ENCODE measurements around the gene KCND3. TPM values are rescaled to one million over a fixed set of nuclear protein-coding genes. Genes with fewer than 3 reads are reported as not detected.

The KCND3 gene
- total RNA-seq, 4 donors from 2014 or later: 7.4 to 20.4 (median 9.8) TPM

DNA sequence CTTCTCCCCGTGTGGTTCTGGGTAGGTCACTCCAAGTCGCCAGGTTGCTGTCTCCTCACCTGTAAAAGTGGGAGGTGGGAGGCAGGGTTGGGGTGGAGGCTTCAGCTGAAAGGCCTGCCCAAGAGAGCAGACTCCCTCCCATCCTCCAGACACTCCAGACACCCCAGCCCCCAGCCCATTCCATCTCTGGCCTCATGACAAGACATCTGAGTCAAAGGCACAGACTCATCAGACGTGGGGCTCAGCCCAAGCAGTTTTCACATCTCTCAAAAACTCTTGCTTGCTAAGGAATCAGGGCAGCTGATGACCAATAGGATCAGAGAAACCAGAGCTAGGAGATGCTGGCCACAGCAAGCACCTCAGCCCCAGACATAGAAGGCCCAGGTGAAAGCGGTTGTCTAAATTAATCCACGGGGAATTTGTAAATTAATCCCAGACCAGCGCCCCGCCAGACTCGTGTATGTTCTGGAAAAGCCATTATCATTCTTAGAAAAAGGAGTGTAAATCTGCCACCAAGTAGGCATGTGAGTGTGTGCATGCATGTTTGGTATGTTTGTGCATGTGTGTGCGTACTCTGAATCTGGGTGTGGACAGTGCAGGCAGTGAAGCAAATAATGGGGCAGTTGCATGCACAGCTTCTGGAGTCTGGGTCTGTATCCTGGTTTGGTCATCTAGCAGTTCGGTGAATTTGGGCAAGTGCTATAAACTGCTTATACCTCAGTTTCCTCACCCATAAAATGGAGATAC, 55.2 kb downstream of the KCND3 start:
- DNase-seq (ENCODE audit: low spot score in 2 of 2): peak in 1 of 2 donors; percentile 62
- WGBS, 2 donors: 75 to 78% methylated on average over 10 of the region's 10 CpGs
- intact Hi-C loops (cut with DNase I; ENCODE audit: low total_unique reads): no loop called here

GRCh38 chr1:111930356-111930755, 59.1 kb downstream of the KCND3 start:
- H3K4me3 ChIP-seq (ENCODE audit: low read depth, poor library complexity, severe bottlenecking): no peak overlapping the region
- intact Hi-C loops (cut with DNase I; ENCODE audit: low total_unique reads): no loop called here
- no peak for TF ChIP-seq POLR2A (IDR thresholded peaks at IDR 0.05)
- TF ChIP-seq, protein P1, sequence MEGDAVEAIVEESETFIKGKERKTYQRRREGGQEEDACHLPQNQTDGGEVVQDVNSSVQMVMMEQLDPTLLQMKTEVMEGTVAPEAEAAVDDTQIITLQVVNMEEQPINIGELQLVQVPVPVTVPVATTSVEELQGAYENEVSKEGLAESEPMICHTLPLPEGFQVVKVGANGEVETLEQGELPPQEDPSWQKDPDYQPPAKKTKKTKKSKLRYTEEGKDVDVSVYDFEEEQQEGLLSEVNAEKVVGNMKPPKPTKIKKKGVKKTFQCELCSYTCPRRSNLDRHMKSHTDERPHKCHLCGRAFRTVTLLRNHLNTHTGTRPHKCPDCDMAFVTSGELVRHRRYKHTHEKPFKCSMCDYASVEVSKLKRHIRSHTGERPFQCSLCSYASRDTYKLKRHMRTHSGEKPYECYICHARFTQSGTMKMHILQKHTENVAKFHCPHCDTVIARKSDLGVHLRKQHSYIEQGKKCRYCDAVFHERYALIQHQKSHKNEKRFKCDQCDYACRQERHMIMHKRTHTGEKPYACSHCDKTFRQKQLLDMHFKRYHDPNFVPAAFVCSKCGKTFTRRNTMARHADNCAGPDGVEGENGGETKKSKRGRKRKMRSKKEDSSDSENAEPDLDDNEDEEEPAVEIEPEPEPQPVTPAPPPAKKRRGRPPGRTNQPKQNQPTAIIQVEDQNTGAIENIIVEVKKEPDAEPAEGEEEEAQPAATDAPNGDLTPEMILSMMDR (IDR thresholded peaks at IDR 0.05): no peak
- 78 to 97% methylated on average over 3 of the region's 3 CpGs for WGBS, 2 donors
- peak in 1 of 2 donors; percentile 79 for DNase-seq (ENCODE audit: low spot score in 2 of 2)

More for the DNA sequence above, 55.2 kb downstream of the KCND3 start:
- TF ChIP-seq, protein P1 (IDR thresholded peaks at IDR 0.05): no peak
- no peak for TF ChIP-seq POLR2A (IDR thresholded peaks at IDR 0.05)
- no peak overlapping the region for H3K4me3 ChIP-seq (ENCODE audit: low read depth, poor library complexity, severe bottlenecking)

GRCh38 chr1:111928531-111928930, 60.9 kb downstream of the KCND3 start:
- intact Hi-C loops (cut with DNase I; ENCODE audit: low total_unique reads): no loop called here
- H3K4me3 ChIP-seq (ENCODE audit: low read depth, poor library complexity, severe bottlenecking): no peak overlapping the region
- peak in 1 of 2 donors; percentile 81 for DNase-seq (ENCODE audit: low spot score in 2 of 2)
- 68 to 71% methylated on average over 4 of the region's 4 CpGs for WGBS, 2 donors
- TF ChIP-seq, protein P1 (IDR thresholded peaks at IDR 0.05): no peak
- no peak for TF ChIP-seq POLR2A (IDR thresholded peaks at IDR 0.05)

DNA sequence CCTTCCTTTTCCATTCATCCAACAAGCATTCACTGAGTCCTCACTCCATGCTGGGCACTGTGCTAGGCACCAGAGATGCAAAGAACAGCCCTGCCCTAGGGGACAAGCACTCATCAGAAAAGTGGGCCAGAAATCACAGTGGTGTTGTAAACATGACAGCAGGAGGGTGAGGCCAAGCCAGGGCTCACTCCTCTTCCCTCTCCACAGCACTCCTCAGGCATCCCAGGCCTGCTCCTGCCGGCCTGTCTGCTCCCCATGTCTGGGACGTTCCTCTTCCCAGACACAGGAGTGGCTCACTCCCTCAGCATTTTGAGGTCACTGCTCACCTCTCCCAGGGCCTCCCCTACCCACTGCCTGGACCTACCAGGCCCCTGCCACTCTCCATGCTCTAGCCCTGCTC, 61.8 kb downstream of the KCND3 start:
- 47 to 54% methylated on average over 2 of the region's 2 CpGs for WGBS, 2 donors
- H3K4me3 ChIP-seq (ENCODE audit: low read depth, poor library complexity, severe bottlenecking): no peak overlapping the region
- intact Hi-C loops (cut with DNase I; ENCODE audit: low total_unique reads): no loop called here
- TF ChIP-seq, protein P1 (IDR thresholded peaks at IDR 0.05): no peak
- TF ChIP-seq POLR2A (IDR thresholded peaks at IDR 0.05): no peak
- peak in 1 of 2 donors; percentile 68 for DNase-seq (ENCODE audit: low spot score in 2 of 2)

- intact Hi-C loops (cut with DNase I; ENCODE audit: low total_unique reads): no loop called here
- TF ChIP-seq POLR2A (IDR thresholded peaks at IDR 0.05): no peak
- WGBS, 2 donors: 80 to 83% methylated on average over 2 of the region's 2 CpGs
- H3K4me3 ChIP-seq (ENCODE audit: low read depth, poor library complexity, severe bottlenecking): no peak overlapping the region
- DNase-seq (ENCODE audit: low spot score in 2 of 2): peak in 1 of 2 donors; percentile 52
Measured at GRCh38 chr1:111924786-111925185, 64.7 kb downstream of the KCND3 start.

- no peak overlapping the region for H3K4me3 ChIP-seq (ENCODE audit: low read depth, poor library complexity, severe bottlenecking)
- intact Hi-C loops (cut with DNase I; ENCODE audit: low total_unique reads): no loop called here
- WGBS, 2 donors: 84 to 86% methylated on average over 5 of the region's 5 CpGs
- peak in 1 of 2 donors; percentile 68 for DNase-seq (ENCODE audit: low spot score in 2 of 2)
- TF ChIP-seq POLR2A (IDR thresholded peaks at IDR 0.05): no peak
- TF ChIP-seq, protein P1 (IDR thresholded peaks at IDR 0.05): no peak
Measured at GRCh38 chr1:111923766-111924165, 65.7 kb downstream of the KCND3 start.

All from lower leg skin (tissue), 4 donors.